Activated CD8-positive, alpha-beta memory T cell treated with anti-CD3 and anti-CD28 coated beads, Interleukin-2, amount 50 U/mL, for 4 hours (primary cell): ENCODE measurements around the gene HOXC10.

Experiments
- DNase-seq: peaks from one replicate; pipeline ENCODE4 v3.0.0-alpha.2; 2020

HOXC10 gene

GRCh38 chr12:53977596-53978445 is 7.1 kb upstream of the HOXC10 start:
- DNase-seq, result no peak

- DNase-seq, result no peak
Observed at GRCh38 chr12:53978477-53979356, 6.2 kb upstream of the HOXC10 start.

GRCh38 chr12:53980104-53980801 is 4.7 kb upstream of the HOXC10 start:
- no peak for DNase-seq

GRCh38 chr12:53980802-53981496 is 4.0 kb upstream of the HOXC10 start:
- DNase-seq, result no peak

GRCh38 chr12:53981634-53982565 is 3.0 kb upstream of the HOXC10 start:
- no peak for DNase-seq

- DNase-seq, result no peak
Observed at GRCh38 chr12:53982648-53983567, 2.0 kb upstream of the HOXC10 start.

GRCh38 chr12:53983568-53983949 is 1.4 kb upstream of the HOXC10 start:
- DNase-seq, result no peak

- DNase-seq, result no peak
Observed at GRCh38 chr12:53983950-53984572, 885 bp upstream of the HOXC10 start.

GRCh38 chr12:53985692-53985993 is 697 bp downstream of the HOXC10 start:
- DNase-seq, result no peak

- no peak for DNase-seq
Observed at GRCh38 chr12:53985994-53986685, 1.2 kb downstream of the HOXC10 start.

GRCh38 chr12:53986686-53987483 is 1.9 kb downstream of the HOXC10 start:
- DNase-seq, result no peak

- DNase-seq, result no peak
Observed at GRCh38 chr12:53987787-53988230, 2.9 kb downstream of the HOXC10 start.

- DNase-seq, result no peak
Observed at GRCh38 chr12:53988541-53989226, 3.7 kb downstream of the HOXC10 start.

- DNase-seq, result no peak
Observed at GRCh38 chr12:53989227-53990113, 4.5 kb downstream of the HOXC10 start.

GRCh38 chr12:53990311-53991076 is 5.5 kb downstream of the HOXC10 start:
- DNase-seq, result no peak

GRCh38 chr12:53991077-53991460 is 6.1 kb downstream of the HOXC10 start:
- DNase-seq, result no peak
